Keratinocyte (primary cell): ENCODE results near the gene HSFY2. TPM values are rescaled to one million over a fixed set of nuclear protein-coding genes. Genes with fewer than 3 reads are reported as not detected.
"Not testable (repeated sequence)": the region's sequence is repeated elsewhere in the genome, so short reads cannot be mapped to it uniquely, and the experiment has no call there.

ENCODE experiments used
- DNase-seq: peaks from one replicate; pipeline ENCODE4 v3.0.0-alpha.2; 2011; ENCODE audit warnings: low read depth, missing footprints, low spot score
- FAIRE-seq: peaks from 2 replicates; lab custom pipeline; 2011; peaks lifted over from hg19 to GRCh38; lab: Jason Lieb, UNC
- H2AFZ ChIP-seq: 2 replicates; pipeline ENCODE4 v1.6.0; 2012; ENCODE audit warnings: low read length, control low read depth, inconsistent platforms; ENCODE audit not compliant: control insufficient read depth
- H3K27ac ChIP-seq: 2 replicates; pipeline ENCODE4 v1.5.1; 2011; ENCODE audit warnings: low read length; ENCODE audit not compliant: control insufficient read depth, insufficient read depth
- H3K27me3 ChIP-seq: 3 replicates; pipeline ENCODE4 v1.6.0; 2011; ENCODE audit warnings: low read length; ENCODE audit not compliant: control insufficient read depth, insufficient read depth; ENCODE audit errors: extremely low read depth
- H3K36me3 ChIP-seq, 2 experiments: 2 replicates in 1 of 2; 3 replicates in 1 of 2; pipeline ENCODE4 v1.5.1; 2011; ENCODE audit warnings: low read length in 2 of 2, mild to moderate bottlenecking in 1 of 2; ENCODE audit not compliant: control insufficient read depth in 2 of 2, insufficient read depth in 2 of 2; ENCODE audit errors: extremely low read depth in 1 of 2
- H3K4me1 ChIP-seq: 3 replicates; pipeline ENCODE4 v1.5.1; 2011; ENCODE audit warnings: low read length; ENCODE audit not compliant: control insufficient read depth, insufficient read depth; ENCODE audit errors: extremely low read depth
- H3K4me2 ChIP-seq: 3 replicates; pipeline ENCODE4 v1.6.0; 2011; ENCODE audit warnings: low read depth, low read length; ENCODE audit not compliant: control insufficient read depth, insufficient read depth; ENCODE audit errors: extremely low read depth
- H3K4me3 ChIP-seq, 3 experiments: fragments of 200-600 bp in 1 of 3; sonication (generic) in 1 of 3; 2 replicates in 2 of 3; 3 replicates in 1 of 3; pipeline ENCODE4 v1.5.1; 2011 to 2016; ENCODE audit warnings: low read length in 3 of 3, mild to moderate bottlenecking in 3 of 3, control low read depth in 2 of 3, inconsistent platforms in 1 of 3, low read depth in 1 of 3, mixed read lengths in 1 of 3, mixed run types in 1 of 3, moderate library complexity in 1 of 3; ENCODE audit not compliant: control insufficient read depth in 2 of 3, insufficient read depth in 2 of 3; ENCODE audit errors: extremely low read depth in 1 of 3
- H3K79me2 ChIP-seq: 2 replicates; pipeline ENCODE4 v1.6.0; 2012; ENCODE audit warnings: low read length; ENCODE audit not compliant: control insufficient read depth, insufficient read depth
- H3K9ac ChIP-seq: 3 replicates; pipeline ENCODE4 v1.6.0; 2011; ENCODE audit warnings: low read length; ENCODE audit not compliant: control insufficient read depth, insufficient read depth; ENCODE audit errors: extremely low read depth
- H3K9me1 ChIP-seq: 3 replicates; pipeline ENCODE4 v1.6.0; 2011; ENCODE audit warnings: low read length; ENCODE audit not compliant: control insufficient read depth, insufficient read depth; ENCODE audit errors: extremely low read depth
- H3K9me3 ChIP-seq: 2 replicates; pipeline ENCODE4 v1.5.1; 2012; ENCODE audit warnings: low read depth, low read length; ENCODE audit not compliant: control insufficient read depth
- H4K20me1 ChIP-seq: 3 replicates; pipeline ENCODE4 v1.6.0; 2011; ENCODE audit warnings: low read length; ENCODE audit not compliant: control insufficient read depth, insufficient read depth; ENCODE audit errors: extremely low read depth
- dilution Hi-C: fragments of 300-500 bp; cut with MboI; formaldehyde crosslinking; loops from one replicate; pipeline ENCODE4 v1.7.0; 2020; ENCODE audit warnings: low sequenced_read_pairs; ENCODE audit not compliant: extremely low pct_ligation_motif_present
- polyA minus RNA-seq, 3 experiments: library from RNA; depleted of rRNA, polyadenylated mRNA; stranded (reverse); fragments of >200 nt; gene quantifications; 1 replicate in 1 of 3; 2 replicates in 1 of 3; 3 replicates in 1 of 3; pipeline ENCODE4 v1.2.3, GENCODE V29; 2011
- polyA plus RNA-seq, 5 experiments: library from polyadenylated mRNA; depleted of rRNA in 3 of 5; stranded (reverse) in 3 of 5; stranded (forward) in 1 of 5; unstranded in 1 of 5; fragments of >200 nt; gene quantifications; 1 replicate in 1 of 5; 2 replicates in 3 of 5; 3 replicates in 1 of 5; pipeline versions ENCODE4 v1.2.1 to v1.2.3, GENCODE V29; 2011 to 2012; ENCODE audit warnings: missing spikeins in 2 of 5, low read depth in 1 of 5, low replicate concordance in 1 of 5

HSFY2 gene
- polyA plus RNA-seq (not detected in 3 replicates), polyA minus RNA-seq (not detected in 3 replicates)
- polyA plus RNA-seq (2011; ENCODE audit: low read depth), result not detected
- polyA plus RNA-seq (2011; cell fraction: cytosol; rRNA removed), result not detected in 2 replicates
- not detected in 2 replicates for polyA plus RNA-seq (2011; cell fraction: nucleus; rRNA removed)
- polyA plus RNA-seq (2012; ENCODE audit: low replicate concordance), result not detected in 2 replicates
- polyA minus RNA-seq (2011; cell fraction: cytosol; rRNA and poly(A)+ RNA removed), result not detected
- polyA minus RNA-seq (2011; cell fraction: nucleus; rRNA and poly(A)+ RNA removed), result not detected in 2 replicates

DNA sequence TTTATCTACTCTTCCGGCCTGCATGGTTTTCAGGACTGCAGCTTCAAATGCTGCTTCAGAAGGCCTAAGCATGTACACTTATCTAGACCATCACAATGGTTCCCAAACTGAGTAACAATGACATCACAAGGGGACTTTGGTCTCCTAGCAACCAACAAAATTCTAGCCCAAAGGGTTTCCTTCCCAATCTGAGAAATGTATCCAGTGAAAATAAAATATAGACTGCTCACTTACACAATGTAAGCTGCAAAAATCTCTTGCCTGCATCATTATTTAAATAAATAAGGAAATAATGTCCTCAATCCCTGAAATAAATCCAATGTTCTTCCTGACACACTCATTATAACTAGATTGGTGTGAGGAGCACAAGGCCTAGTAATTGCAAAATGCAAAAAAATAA lies at the start of gene HSFY2:
Gene HSFY2, minus strand, starts transcription at position 101 of the 400 bp plus-strand sequence. CDS start 117 bp downstream, outside the sequence.
- H4K20me1 ChIP-seq, DNase-seq, H3K9me1 ChIP-seq, H3K9me3 ChIP-seq, H3K79me2 ChIP-seq, FAIRE-seq, H3K4me3 ChIP-seq, H3K9ac ChIP-seq, H3K36me3 ChIP-seq, H3K4me1 ChIP-seq, H2AFZ ChIP-seq, H3K27ac ChIP-seq, H3K27me3 ChIP-seq, dilution Hi-C loops, H3K4me2 ChIP-seq: not testable (repeated sequence)

DNA sequence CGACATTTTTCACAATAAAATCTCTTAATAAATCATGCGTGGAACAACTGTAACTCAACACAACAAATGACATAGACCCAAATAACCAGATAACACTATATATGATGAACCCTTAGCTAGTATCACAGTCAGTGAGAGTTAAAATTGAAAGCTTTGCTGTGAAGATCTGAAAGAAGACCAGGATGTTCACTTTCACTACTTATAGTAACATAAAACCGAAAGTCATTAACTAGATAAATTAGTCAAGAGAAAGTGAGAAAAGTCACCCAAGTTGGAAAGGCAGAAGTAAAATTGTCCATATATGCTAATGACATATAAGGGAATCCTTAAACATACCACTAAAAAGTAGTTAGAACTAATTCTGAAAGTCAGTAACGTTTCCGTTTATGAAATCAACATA lies 42.2 kb upstream of the HSFY2 start:
- H3K9ac ChIP-seq, dilution Hi-C loops, H3K9me1 ChIP-seq, H3K36me3 ChIP-seq, H3K27me3 ChIP-seq, H3K27ac ChIP-seq, H3K4me1 ChIP-seq, H3K4me3 ChIP-seq, H2AFZ ChIP-seq, DNase-seq, H3K9me3 ChIP-seq, H3K4me2 ChIP-seq, H3K79me2 ChIP-seq, FAIRE-seq, H4K20me1 ChIP-seq: not testable (repeated sequence)

GRCh38 chrY:18788757-18789406 lies 15.3 kb upstream of the HSFY2 start:
- H2AFZ ChIP-seq, H3K9me3 ChIP-seq, H3K9ac ChIP-seq, H4K20me1 ChIP-seq, H3K9me1 ChIP-seq, dilution Hi-C loops, H3K36me3 ChIP-seq, FAIRE-seq, H3K79me2 ChIP-seq, DNase-seq, H3K4me1 ChIP-seq, H3K27me3 ChIP-seq, H3K27ac ChIP-seq, H3K4me2 ChIP-seq, H3K4me3 ChIP-seq: not testable (repeated sequence)

DNA sequence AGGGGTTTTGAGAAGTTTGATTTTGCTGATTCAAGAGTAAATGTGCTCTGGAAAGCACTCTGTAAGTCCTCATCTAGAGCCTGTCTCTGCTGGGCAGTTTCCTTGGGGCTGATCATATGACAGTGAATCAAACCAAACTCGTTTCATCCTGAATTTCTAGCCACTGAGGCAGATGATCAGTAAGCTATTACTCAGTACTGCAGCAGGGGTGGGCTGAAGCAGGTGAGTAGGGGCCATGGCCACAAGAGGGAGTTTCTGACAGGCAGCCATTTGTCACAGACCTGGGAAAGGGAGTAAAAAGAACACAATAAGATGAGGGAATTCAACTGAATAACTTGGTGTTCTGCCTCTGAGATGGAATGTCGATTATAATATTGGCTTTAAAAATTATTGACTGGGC lies 19.5 kb downstream of the HSFY2 start:
- FAIRE-seq, result not testable (repeated sequence)

More for the DNA sequence above, 19.5 kb downstream of the HSFY2 start:
- H3K36me3 ChIP-seq, H3K9ac ChIP-seq, H3K79me2 ChIP-seq, H3K27me3 ChIP-seq, H3K27ac ChIP-seq, dilution Hi-C loops, DNase-seq, H4K20me1 ChIP-seq, H3K4me1 ChIP-seq, H3K4me3 ChIP-seq, H3K9me3 ChIP-seq, H3K9me1 ChIP-seq, H2AFZ ChIP-seq, H3K4me2 ChIP-seq: not testable (repeated sequence)
